ENCODE data around the gene AXIN2. TPM values are rescaled to one million over a fixed set of nuclear protein-coding genes. Genes with fewer than 3 reads are reported as not detected.

Gene AXIN2
- total RNA-seq, 1 experiment from 2014 or later: 2.4 TPM

- intact Hi-C loops (cut with micrococcal nuclease; ENCODE audit: unreplicated experiment): loop anchor here (5.0 kb wide), 2 partner anchors 259 to 279 kb away; no protein-coding TSS in a partner anchor
Observed at GRCh38 chr17:65556014-65556909, 5.2 kb downstream of the AXIN2 start.

More at GRCh38 chr17:65556014-65556909, 5.2 kb downstream of the AXIN2 start:
- TF ChIP-seq POLR2AphosphoS5 (IDR thresholded peaks at IDR 0.05; ENCODE audit: low read depth, low read length) (no peak), TCF7L2 (IDR thresholded peaks at IDR 0.05; ENCODE audit: low read depth, low read length) (no peak), CTCF (IDR thresholded peaks at IDR 0.05) (peak; percentile 87), REST (IDR thresholded peaks at IDR 0.05; ENCODE audit: insufficient read depth in 1 of 2, low read depth in 2 of 2, low read length in 1 of 2) (no peak)
- H3K4me1 ChIP-seq (ENCODE audit: control insufficient read depth, insufficient read depth, low read length): peaks cover 3% of the 10 kb centered on the region; the same call in 1 of the 2 replicates
- CTCF ChIA-PET: no interaction called here
- DNase-seq (ENCODE audit: low read depth, low spot score) (peak; percentile 33), ATAC-seq (peak; percentile 60; the same call in 1 of the 2 replicates)
- in situ Hi-C loops (cut with HindIII; ENCODE audit: low pct_unique_long_range_greater_than_20kb, low sequenced_read_pairs): no loop called here
- H3K4me3 ChIP-seq (ENCODE audit: low read depth in 2 of 2, low read length in 2 of 2): 0 out of 4 replicates have a peak overlapping the region, but pooled peaks of 1 of the 2 experiments have one; percentile 4
- POLR2A ChIA-PET: no interaction called here
- H3K27me3 ChIP-seq (ENCODE audit: control insufficient read depth, insufficient read depth, low read length): no peaks in the 10 kb centered on the region
- H3K9me3 ChIP-seq (ENCODE audit: control insufficient read depth, insufficient read depth, low read depth, low read length): no peaks in the 10 kb centered on the region
- peaks cover 8% of the 10 kb centered on the region; the same call in 1 of the 2 replicates for H3K36me3 ChIP-seq (ENCODE audit: control insufficient read depth, insufficient read depth, low read length)
- no peak overlapping the region for H3K27ac ChIP-seq (ENCODE audit: low read length)
- BruUV-seq (replicated peaks): no TSS peak
